Endothelial cell of umbilical vein (primary cell): ENCODE results near the gene CTIF. TPM values are rescaled to one million over a fixed set of nuclear protein-coding genes. Genes with fewer than 3 reads are reported as not detected.
A peak's percentile ranks its signal among the peaks of the same experiment; 100 is the strongest.

ENCODE experiments used
- BruUV-seq: library from RNA; stranded (reverse); fragments of 400-500 nt; replicated peaks from 2 replicates; lab custom pipeline; 2021; lab: Mats Ljungman, UMichigan
- CTCF ChIA-PET: fragments of 300-600, 350-600 bp; sonication (Branson Sonifier 250); formaldehyde crosslinking; loops from one replicate; lab custom pipeline; 2021; ENCODE audit warnings: antibody characterized with exemption, inconsistent platforms; lab: Charles Lee
- POLR2A ChIA-PET: fragments of 300-600, 350-600 bp; sonication (Branson Sonifier 250); formaldehyde crosslinking; loops from one replicate; lab custom pipeline; 2021; ENCODE audit warnings: antibody characterized with exemption, inconsistent platforms; lab: Charles Lee
- DNase-seq: peaks from one replicate; pipeline ENCODE4 v3.0.0-alpha.2; 2011; ENCODE audit warnings: low read depth, low spot score
- FAIRE-seq: peaks from 2 replicates; lab custom pipeline; 2011; peaks lifted over from hg19 to GRCh38; lab: Jason Lieb, UNC
- H2AFZ ChIP-seq: 2 replicates; pipeline ENCODE4 v1.6.0; 2012; ENCODE audit warnings: low read depth, low read length, control low read depth, inconsistent platforms
- H3K27ac ChIP-seq: 2 replicates; pipeline ENCODE4 v1.5.1; 2011; ENCODE audit warnings: low read depth, mild to moderate bottlenecking, control low read depth, low read length, moderate library complexity; ENCODE audit not compliant: insufficient read depth
- H3K27me3 ChIP-seq, 2 experiments: 2 replicates each; pipeline versions ENCODE4 v1.6.0 to v1.6.1; 2011; ENCODE audit warnings: low read length in 2 of 2, mixed read lengths in 1 of 2; ENCODE audit not compliant: control insufficient read depth in 2 of 2, insufficient read depth in 2 of 2
- H3K36me3 ChIP-seq, 2 experiments: 2 replicates in 1 of 2; 3 replicates in 1 of 2; pipeline ENCODE4 v1.5.1; 2011; ENCODE audit warnings: low read length in 2 of 2, mild to moderate bottlenecking in 1 of 2, moderate library complexity in 1 of 2; ENCODE audit not compliant: control insufficient read depth in 2 of 2, insufficient read depth in 2 of 2; ENCODE audit errors: extremely low read depth in 1 of 2
- H3K4me1 ChIP-seq: 3 replicates; pipeline ENCODE4 v1.5.1; 2011; ENCODE audit warnings: mild to moderate bottlenecking, low read length; ENCODE audit not compliant: control insufficient read depth, insufficient read depth; ENCODE audit errors: extremely low read depth
- H3K4me2 ChIP-seq: 2 replicates; pipeline ENCODE4 v1.6.1; 2011; ENCODE audit warnings: low read length, control low read depth, mixed read lengths; ENCODE audit not compliant: insufficient read depth
- H3K4me3 ChIP-seq, 3 experiments: fragments of 200-600 bp in 1 of 3; sonication (generic), shearing (Covaris generic) in 1 of 3; replicated peaks in 1 of 3; 2 replicates each; pipeline ENCODE4 v1.5.1; 2011 to 2016; ENCODE audit warnings: control low read depth in 3 of 3, low read length in 3 of 3, mild to moderate bottlenecking in 2 of 3, inconsistent platforms in 1 of 3, low read depth in 1 of 3, moderate library complexity in 1 of 3; ENCODE audit not compliant: insufficient read depth in 1 of 3
- H3K79me2 ChIP-seq: 2 replicates; pipeline ENCODE4 v1.6.0; 2012; ENCODE audit warnings: low read length, inconsistent platforms; ENCODE audit not compliant: control insufficient read depth, insufficient read depth
- H3K9ac ChIP-seq: replicated peaks from 2 replicates; pipeline ENCODE3; 2011; ENCODE audit warnings: low read length, control low read depth; ENCODE audit not compliant: insufficient read depth; ENCODE audit errors: extremely low read depth
- H3K9me1 ChIP-seq: replicated peaks from 3 replicates; pipeline ENCODE4 v1.6.0; 2011; ENCODE audit warnings: mild to moderate bottlenecking, low read length; ENCODE audit not compliant: control insufficient read depth, insufficient read depth; ENCODE audit errors: extremely low read depth
- H3K9me3 ChIP-seq: replicated peaks from 2 replicates; pipeline ENCODE4 v1.5.1; 2012; ENCODE audit warnings: low read length, inconsistent platforms; ENCODE audit not compliant: control insufficient read depth, insufficient read depth
- H4K20me1 ChIP-seq: replicated peaks from 2 replicates; pipeline ENCODE3; 2011; ENCODE audit warnings: mild to moderate bottlenecking, low read length; ENCODE audit not compliant: control insufficient read depth, insufficient read depth; ENCODE audit errors: extremely low read depth
- CTCF ChIP-seq, 2 donors: IDR thresholded peaks; 1 replicate in 1 of 2; 2 replicates in 1 of 2; pipeline ENCODE4 v1.5.1; 2011; ENCODE audit warnings: low read length in 2 of 2, mild to moderate bottlenecking in 2 of 2, moderate library complexity in 2 of 2, control low read depth in 1 of 2, inconsistent platforms in 1 of 2, low read depth in 1 of 2; ENCODE audit not compliant: insufficient read depth in 1 of 2; ENCODE audit errors: extremely low read depth in 1 of 2
- EZH2 ChIP-seq: IDR thresholded peaks from 2 replicates; pipeline ENCODE4 v1.6.1; 2012; ENCODE audit warnings: borderline replicate concordance, low read depth, mild to moderate bottlenecking, moderate library complexity, low read length, inconsistent platforms; ENCODE audit not compliant: severe bottlenecking
- FOS ChIP-seq: IDR thresholded peaks from 2 replicates; pipeline ENCODE4 v1.6.1; 2011; ENCODE audit warnings: mild to moderate bottlenecking, low read length, moderate library complexity, borderline replicate concordance; ENCODE audit not compliant: insufficient read depth
- GATA2 ChIP-seq: IDR thresholded peaks from 2 replicates; pipeline ENCODE4 v1.7.0; 2011; ENCODE audit warnings: low read depth, mild to moderate bottlenecking, moderate library complexity, mixed read lengths, low read length; ENCODE audit not compliant: insufficient read length, insufficient read depth
- JUN ChIP-seq: IDR thresholded peaks from 2 replicates; pipeline ENCODE4 v1.6.1; 2011; ENCODE audit warnings: borderline replicate concordance, low read depth; ENCODE audit not compliant: insufficient read length, insufficient read depth
- MAX ChIP-seq: IDR thresholded peaks from 2 replicates; pipeline ENCODE4 v1.6.1; 2011; ENCODE audit not compliant: insufficient read depth, insufficient read length
- MYC ChIP-seq: IDR thresholded peaks from one replicate; pipeline ENCODE4 v1.6.1; 2011; ENCODE audit warnings: mild to moderate bottlenecking, low read depth, low read length
- POLR2A ChIP-seq: IDR thresholded peaks from 2 replicates; pipeline ENCODE4 v1.6.1; 2012; ENCODE audit warnings: low read depth, mild to moderate bottlenecking, control low read depth, low read length
- POLR2AphosphoS5 ChIP-seq: IDR thresholded peaks from 2 replicates; pipeline ENCODE4 v1.6.1; 2012; ENCODE audit warnings: low read depth, mild to moderate bottlenecking, control low read depth, low read length, moderate library complexity; ENCODE audit not compliant: insufficient read depth
- dilution Hi-C: fragments of 300-500 bp; cut with MboI; formaldehyde crosslinking; loops from one replicate; pipeline ENCODE4 v1.15.0; 2019; ENCODE audit warnings: low sequenced_read_pairs; ENCODE audit not compliant: extremely low pct_ligation_motif_present
- intact Hi-C: fragments of 100-400 bp; cut with micrococcal nuclease; formaldehyde crosslinking; loops from one replicate; pipeline ENCODE4 v1.10.0; 2022
- polyA plus RNA-seq, 4 experiments: library from polyadenylated mRNA; depleted of rRNA in 3 of 4; stranded (reverse) in 3 of 4; unstranded in 1 of 4; fragments of >200 nt; gene quantifications; 2 replicates each; pipeline versions ENCODE4 v1.2.1 to v1.2.3, GENCODE V29; 2011 to 2012; ENCODE audit warnings: missing spikeins in 1 of 4
- total RNA-seq: library from RNA; stranded (reverse); gene quantifications from 2 replicates; pipeline ENCODE4 v1.2.3, GENCODE V29; 2021

CTIF gene
- total and polyA plus RNA-seq, 2 donors (not counting 3 experiments of a cell fraction or from before 2014, with no cell fraction given) = 20.9 to 57.7 TPM

- Histone ChIP-seq H3K4me3 (no peak overlapping the region), H3K4me2 (no peak overlapping the region), H3K9me1 (no peaks in the 10 kb centered on the region), H3K27ac (no peak overlapping the region), H3K79me2 (no peaks in the 10 kb centered on the region), H3K9ac (no peak overlapping the region), H3K27me3 (no peaks in the 10 kb centered on the region), H2AFZ (no peak overlapping the region), H3K9me3 (no peaks in the 10 kb centered on the region), H3K4me1 (peaks cover 26% of the 10 kb centered on the region), H4K20me1 (no peaks in the 10 kb centered on the region), H3K36me3 (no peaks in the 10 kb centered on the region)
- ChIA-PET POLR2A (no interaction called here), CTCF (no interaction called here)
- BruUV-seq = no TSS peak
- FAIRE-seq = no peak
- TF ChIP-seq FOS (no peak), GATA2 (peak; percentile 22), EZH2 (no peak)
- DNase-seq = no peak
- intact Hi-C loops = no loop called here
- dilution Hi-C loops = no loop called here
Observed at GRCh38 chr18:48905513-48905912, 366.7 kb downstream of the CTIF start.

- H2AFZ ChIP-seq = no peak overlapping the region
- H3K9ac ChIP-seq = no peak overlapping the region
- no peak for TF ChIP-seq EZH2
- TF ChIP-seq CTCF (IDR thresholded peaks at IDR 0.05; ENCODE audit: extremely low read depth in 1 of 2, insufficient read depth in 1 of 2, low read depth in 1 of 2, low read length in 2 of 2) = no peak
- TF ChIP-seq JUN = no peak
- TF ChIP-seq FOS = no peak
- no peak for TF ChIP-seq GATA2
- no peak for TF ChIP-seq POLR2AphosphoS5
- no peak for TF ChIP-seq MAX
- no peak for TF ChIP-seq MYC
- TF ChIP-seq POLR2A = no peak
- H4K20me1 ChIP-seq = no peaks in the 10 kb centered on the region
- no peak overlapping the region for H3K27ac ChIP-seq
- no peak overlapping the region for H3K4me2 ChIP-seq
- intact Hi-C loops (no loop called here), dilution Hi-C loops (no loop called here)
- DNase-seq (no peak), FAIRE-seq (no peak)
- H3K9me3 ChIP-seq = no peaks in the 10 kb centered on the region
- no TSS peak for BruUV-seq
- CTCF ChIA-PET = no interaction called here
- POLR2A ChIA-PET = no interaction called here
- H3K4me3 ChIP-seq = no peak overlapping the region
- no peaks in the 10 kb centered on the region for H3K79me2 ChIP-seq
- no peaks in the 10 kb centered on the region for H3K9me1 ChIP-seq
- H3K4me1 ChIP-seq = peaks cover 5% of the 10 kb centered on the region
- H3K27me3 ChIP-seq = no peaks in the 10 kb centered on the region
- no peaks in the 10 kb centered on the region for H3K36me3 ChIP-seq
Observed at GRCh38 chr18:48908916-48909315, 370.1 kb downstream of the CTIF start.
